ENCODE data around the gene MORN1. TPM values are rescaled to one million over a fixed set of nuclear protein-coding genes. Genes with fewer than 3 reads are reported as not detected.

MORN1 gene
- total RNA-seq, 1 donor = 13.4 TPM

DNA sequence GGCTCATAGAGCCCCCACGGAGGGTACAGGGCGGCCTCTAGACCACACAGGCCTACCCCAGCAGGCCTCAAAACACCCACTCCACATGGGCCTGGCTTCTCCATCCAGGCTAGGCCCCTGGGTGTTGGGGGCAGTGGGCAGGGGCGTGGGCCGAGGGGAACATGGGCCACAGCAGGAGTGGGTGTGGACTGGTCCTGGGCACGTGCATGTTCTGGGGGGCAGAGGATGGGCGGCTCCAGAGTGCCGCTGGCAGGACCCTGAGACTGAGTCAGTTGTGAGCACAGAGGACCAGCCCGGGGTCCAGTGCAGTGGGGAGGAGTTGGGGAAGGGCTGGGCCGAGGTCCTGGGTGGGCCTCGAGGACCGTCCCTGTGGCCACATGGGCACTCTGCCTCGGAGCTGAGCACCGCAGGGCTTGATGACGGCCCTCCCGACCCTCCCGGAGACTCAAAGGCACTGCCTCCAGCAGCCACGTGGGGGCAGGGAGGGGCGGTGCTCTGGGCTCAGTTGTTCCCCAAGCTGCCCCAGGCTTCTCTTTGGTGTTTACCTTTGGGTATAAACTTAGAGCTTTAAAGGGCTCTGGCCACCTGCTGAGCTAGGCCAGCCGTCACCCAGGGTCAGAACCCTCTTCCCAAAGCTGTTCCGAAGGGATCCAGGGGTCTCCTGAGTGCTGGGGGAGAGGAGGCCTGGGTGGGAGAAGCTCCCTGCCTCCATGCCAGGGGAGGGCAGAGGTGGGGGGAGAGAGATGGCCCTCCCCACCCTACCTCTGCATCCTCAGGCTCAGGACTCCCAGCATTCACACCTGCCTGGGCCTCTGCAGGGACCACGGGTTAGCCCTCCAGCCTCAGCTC is 79.9 kb downstream of the MORN1 start:
- Histone ChIP-seq H3K4me3 (ENCODE audit: insufficient read depth, low read length) (no peak overlapping the region), H3K9me3 (ENCODE audit: low read depth, low read length) (no peaks in the 10 kb centered on the region), H4K20me1 (ENCODE audit: insufficient read depth, low read length) (peaks cover 23% of the 10 kb centered on the region), H3K4me2 (ENCODE audit: insufficient read depth, low read length) (no peak overlapping the region), H3K79me2 (ENCODE audit: insufficient read depth, low read length) (peaks cover 30% of the 10 kb centered on the region), H3K27me3 (ENCODE audit: insufficient read depth, low read length) (no peaks in the 10 kb centered on the region), H2AFZ (ENCODE audit: low read length) (no peak overlapping the region), H3K36me3 (ENCODE audit: insufficient read depth, low read length) (peaks cover 29% of the 10 kb centered on the region), H3K4me1 (ENCODE audit: insufficient read depth, low read length) (peaks cover 13% of the 10 kb centered on the region), H3K27ac (ENCODE audit: low read depth, low read length) (peak overlapping the region; percentile 51)
- TF ChIP-seq, protein P1, sequence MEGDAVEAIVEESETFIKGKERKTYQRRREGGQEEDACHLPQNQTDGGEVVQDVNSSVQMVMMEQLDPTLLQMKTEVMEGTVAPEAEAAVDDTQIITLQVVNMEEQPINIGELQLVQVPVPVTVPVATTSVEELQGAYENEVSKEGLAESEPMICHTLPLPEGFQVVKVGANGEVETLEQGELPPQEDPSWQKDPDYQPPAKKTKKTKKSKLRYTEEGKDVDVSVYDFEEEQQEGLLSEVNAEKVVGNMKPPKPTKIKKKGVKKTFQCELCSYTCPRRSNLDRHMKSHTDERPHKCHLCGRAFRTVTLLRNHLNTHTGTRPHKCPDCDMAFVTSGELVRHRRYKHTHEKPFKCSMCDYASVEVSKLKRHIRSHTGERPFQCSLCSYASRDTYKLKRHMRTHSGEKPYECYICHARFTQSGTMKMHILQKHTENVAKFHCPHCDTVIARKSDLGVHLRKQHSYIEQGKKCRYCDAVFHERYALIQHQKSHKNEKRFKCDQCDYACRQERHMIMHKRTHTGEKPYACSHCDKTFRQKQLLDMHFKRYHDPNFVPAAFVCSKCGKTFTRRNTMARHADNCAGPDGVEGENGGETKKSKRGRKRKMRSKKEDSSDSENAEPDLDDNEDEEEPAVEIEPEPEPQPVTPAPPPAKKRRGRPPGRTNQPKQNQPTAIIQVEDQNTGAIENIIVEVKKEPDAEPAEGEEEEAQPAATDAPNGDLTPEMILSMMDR (IDR thresholded peaks at IDR 0.05; ENCODE audit: extremely low read depth, low read depth, low read length) = peak; percentile 39
- DNase-seq (ENCODE audit: insufficient read length, low spot score, missing footprints) = peak; percentile 99

DNA sequence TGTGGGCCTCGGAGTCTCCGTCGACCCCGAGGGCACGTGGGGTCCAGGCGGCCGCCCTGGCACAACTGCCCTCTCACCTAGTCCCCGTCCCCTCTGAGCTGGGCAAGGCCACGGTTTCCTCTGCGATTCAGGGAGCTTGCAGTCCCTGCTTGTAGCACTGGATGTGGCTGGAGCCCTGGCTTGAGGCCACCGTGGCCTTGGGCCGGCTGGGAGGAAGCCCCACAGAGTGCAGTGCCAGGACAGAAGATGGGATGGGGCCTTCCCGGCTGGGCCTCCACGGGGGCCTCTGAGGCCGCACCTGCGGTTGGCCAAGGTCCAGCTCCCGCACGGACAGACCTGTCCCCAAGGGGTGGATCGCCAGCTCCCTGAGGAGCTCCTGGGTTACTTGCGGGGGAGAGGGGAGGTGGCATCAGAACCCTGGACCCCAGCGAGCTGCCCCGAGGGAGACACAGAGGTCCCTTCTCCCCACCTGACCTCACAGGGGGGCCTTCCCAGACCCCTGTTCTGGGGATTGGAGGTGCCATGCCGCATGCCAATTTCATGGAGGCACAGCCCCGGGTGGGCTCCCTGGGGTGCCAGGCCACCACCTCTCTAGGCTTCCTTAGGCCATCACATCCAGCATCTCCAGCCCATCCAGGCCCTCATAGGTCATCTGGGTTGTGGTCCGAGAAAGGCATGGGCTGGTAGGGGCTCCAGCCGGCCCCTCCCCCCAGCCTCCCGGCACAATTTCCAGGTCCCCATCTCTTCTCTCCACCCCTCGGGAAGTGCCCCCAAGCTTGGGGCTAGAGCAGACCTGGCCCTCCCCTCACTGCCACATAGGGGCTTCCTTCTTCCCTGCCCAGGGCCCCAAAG is 80.8 kb downstream of the MORN1 start:
- H3K27me3 ChIP-seq (ENCODE audit: insufficient read depth, low read length) = no peaks in the 10 kb centered on the region
- H3K9me3 ChIP-seq (ENCODE audit: low read depth, low read length) = no peaks in the 10 kb centered on the region
- peak; percentile 91 for DNase-seq (ENCODE audit: insufficient read length, low spot score, missing footprints)
- H3K27ac ChIP-seq (ENCODE audit: low read depth, low read length) = peak overlapping the region; percentile 51
- peaks cover 23% of the 10 kb centered on the region for H4K20me1 ChIP-seq (ENCODE audit: insufficient read depth, low read length)
- peaks cover 37% of the 10 kb centered on the region for H3K79me2 ChIP-seq (ENCODE audit: insufficient read depth, low read length)
- H3K4me1 ChIP-seq (ENCODE audit: insufficient read depth, low read length) = peaks cover 7% of the 10 kb centered on the region
- no peak overlapping the region for H3K4me3 ChIP-seq (ENCODE audit: insufficient read depth, low read length)
- no peak overlapping the region for H3K4me2 ChIP-seq (ENCODE audit: insufficient read depth, low read length)
- TF ChIP-seq, protein P1 (IDR thresholded peaks at IDR 0.05; ENCODE audit: extremely low read depth, low read depth, low read length) = no peak
- peaks cover 32% of the 10 kb centered on the region for H3K36me3 ChIP-seq (ENCODE audit: insufficient read depth, low read length)
- H2AFZ ChIP-seq (ENCODE audit: low read length) = no peak overlapping the region

DNA sequence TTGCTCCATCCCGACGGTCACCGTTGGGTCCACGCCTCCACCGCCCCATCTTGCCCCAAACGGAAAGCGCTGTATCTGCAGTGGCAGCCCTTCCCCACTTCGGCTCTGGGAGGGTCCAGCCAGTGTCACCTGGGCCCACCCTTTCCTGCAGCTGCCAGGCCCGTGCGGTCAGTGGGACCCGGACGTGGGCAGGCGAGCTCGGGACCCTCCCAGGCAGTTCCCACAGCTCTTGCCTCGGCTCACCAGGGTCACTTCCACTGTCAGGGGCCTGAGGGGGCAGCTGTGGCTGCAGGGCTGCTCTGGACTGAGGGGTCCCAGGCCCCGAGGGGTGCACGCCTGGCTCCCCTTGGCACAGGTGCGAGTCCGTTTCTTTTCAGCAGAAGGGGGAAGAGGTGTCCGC is 82.5 kb downstream of the MORN1 start:
- peaks cover 52% of the 10 kb centered on the region for H3K79me2 ChIP-seq (ENCODE audit: insufficient read depth, low read length)

More for the DNA sequence above, 82.5 kb downstream of the MORN1 start:
- peak; percentile 81 for DNase-seq (ENCODE audit: insufficient read length, low spot score, missing footprints)
- no peak overlapping the region for H2AFZ ChIP-seq (ENCODE audit: low read length)
- no peak overlapping the region for H3K4me3 ChIP-seq (ENCODE audit: insufficient read depth, low read length)
- no peak overlapping the region for H3K27ac ChIP-seq (ENCODE audit: low read depth, low read length)
- H3K36me3 ChIP-seq (ENCODE audit: insufficient read depth, low read length) = peaks cover 45% of the 10 kb centered on the region
- H3K4me2 ChIP-seq (ENCODE audit: insufficient read depth, low read length) = no peak overlapping the region
- H3K27me3 ChIP-seq (ENCODE audit: insufficient read depth, low read length) = no peaks in the 10 kb centered on the region
- H4K20me1 ChIP-seq (ENCODE audit: insufficient read depth, low read length) = peaks cover 29% of the 10 kb centered on the region
- TF ChIP-seq, protein P1 (IDR thresholded peaks at IDR 0.05; ENCODE audit: extremely low read depth, low read depth, low read length) = no peak
- H3K9me3 ChIP-seq (ENCODE audit: low read depth, low read length) = no peaks in the 10 kb centered on the region
- H3K4me1 ChIP-seq (ENCODE audit: insufficient read depth, low read length) = peaks cover 3% of the 10 kb centered on the region
